Gastroesophageal sphincter (tissue), 3 donors: ENCODE results near the gene KIZ.

Source experiments
- CTCF ChIP-seq, 4 experiments: fragments of 200-600 bp in 2 of 4; fragments of 450-650 bp in 2 of 4; sonication (generic) in 1 of 4; IDR thresholded peaks; one replicate each; pipeline ENCODE4 v1.5.1; 2017 to 2019; ENCODE audit warnings: antibody characterized with exemption in 4 of 4, mild to moderate bottlenecking in 2 of 4, moderate library complexity in 2 of 4
- EP300 ChIP-seq: sonication (generic); formaldehyde crosslinking; IDR thresholded peaks from one replicate; pipeline ENCODE4 v1.6.1; 2017; ENCODE audit warnings: antibody characterized with exemption, mild to moderate bottlenecking
- POLR2A ChIP-seq, 2 donors: fragments of 450-650 bp; IDR thresholded peaks; one replicate each; pipeline ENCODE4 v1.6.1; 2017; ENCODE audit warnings: antibody characterized with exemption in 2 of 2, mild to moderate bottlenecking in 2 of 2, moderate library complexity in 1 of 2
- POLR2AphosphoS5 ChIP-seq: sonication (generic); formaldehyde crosslinking; IDR thresholded peaks from one replicate; pipeline ENCODE4 v1.6.1; 2017; ENCODE audit warnings: antibody characterized with exemption

GRCh38 chr20:21129861-21130260, 4.0 kb downstream of the KIZ start:
- no peak for TF ChIP-seq CTCF (IDR thresholded peaks at IDR 0.05)
- TF ChIP-seq EP300: no peak
- TF ChIP-seq POLR2A (IDR thresholded peaks at IDR 0.05): no peak
- TF ChIP-seq POLR2AphosphoS5: no peak
